HepG2 (cell line): Measurements from ENCODE around the gene GALNTL6. TPM values are rescaled to one million over a fixed set of nuclear protein-coding genes. Genes with fewer than 3 reads are reported as not detected.

ENCODE experiments used
- ATAC-seq: fragments of 200-7000 bp; cut with Tn5 transposase; 3 replicates; pipeline ENCODE4 v1.9.1; 2020; ENCODE audit warnings: mild to moderate bottlenecking, moderate library complexity
- BruUV-seq: library from RNA; stranded (reverse); fragments of 400-500 nt; replicated peaks from 2 replicates; lab custom pipeline; 2021; lab: Mats Ljungman, UMichigan
- CTCF ChIA-PET: fragments of 300-600 bp; formaldehyde crosslinking; extraction: SDS; loops from one replicate; lab custom pipeline; 2021; ENCODE audit warnings: low total read pairs, inconsistent platforms, low intra/inter-chr PET ratio; lab: Yijun Ruan, JAX
- POLR2A ChIA-PET: fragments of 350-600 bp; sonication (Branson Sonifier 250); formaldehyde crosslinking; loops from one replicate; lab custom pipeline; 2020; ENCODE audit warnings: antibody characterized with exemption, inconsistent platforms; lab: Yijun Ruan, JAX
- DNase-seq: peaks from one replicate; pipeline ENCODE4 v3.0.0-alpha.2; 2015; ENCODE audit warnings: low spot score
- FAIRE-seq: peaks from 3 replicates; lab custom pipeline; 2011; peaks lifted over from hg19 to GRCh38; lab: Jason Lieb, UNC
- H2AFZ ChIP-seq: one replicate; pipeline ENCODE4 v1.6.1; 2011; ENCODE audit warnings: low read length, inconsistent platforms
- H3K27ac ChIP-seq: fragments of 300-600 bp; 3 replicates; pipeline ENCODE4 v1.8.0; 2011; ENCODE audit warnings: mixed run types, mild to moderate bottlenecking, mixed read lengths, low read length, inconsistent platforms; ENCODE audit not compliant: insufficient read depth; ENCODE audit errors: extremely low read length
- H3K27me3 ChIP-seq, 2 experiments: fragments of 200-600 bp in 1 of 2; 2 replicates in 1 of 2; 3 replicates in 1 of 2; pipeline versions ENCODE4 v1.6.0 to v1.8.0; 2011; ENCODE audit warnings: low read length in 2 of 2, mild to moderate bottlenecking in 2 of 2, moderate library complexity in 2 of 2, inconsistent platforms in 1 of 2; ENCODE audit not compliant: insufficient read depth in 2 of 2, control insufficient read depth in 1 of 2
- H3K36me3 ChIP-seq, 2 experiments: fragments of 200-600 bp in 1 of 2; replicated peaks in 1 of 2; 2 replicates in 1 of 2; 3 replicates in 1 of 2; pipeline versions ENCODE4 v1.5.1 to v1.8.0; 2011; ENCODE audit warnings: low read length in 2 of 2, inconsistent platforms in 1 of 2; ENCODE audit not compliant: insufficient read depth in 2 of 2, control insufficient read depth in 1 of 2
- H3K4me1 ChIP-seq: 2 replicates; pipeline ENCODE4 v1.5.1; 2012; ENCODE audit warnings: low read length, inconsistent platforms; ENCODE audit not compliant: insufficient read depth
- H3K4me2 ChIP-seq: 2 replicates; pipeline ENCODE4 v1.6.0; 2011; ENCODE audit warnings: low read depth, low read length, inconsistent platforms
- H3K4me3 ChIP-seq, 3 experiments: fragments of 200-600 bp in 1 of 3; sonication (generic), shearing (Covaris generic) in 1 of 3; replicated peaks in 1 of 3; 2 replicates each; pipeline ENCODE4 v1.5.1; 2011 to 2016; ENCODE audit warnings: low read length in 3 of 3, inconsistent platforms in 2 of 3, low read depth in 2 of 3, mild to moderate bottlenecking in 2 of 3, control low read depth in 1 of 3, mixed read lengths in 1 of 3; ENCODE audit not compliant: insufficient read depth in 1 of 3
- H3K79me2 ChIP-seq: one replicate; pipeline ENCODE4 v1.6.1; 2011; ENCODE audit warnings: low read length, inconsistent platforms; ENCODE audit not compliant: insufficient read depth
- H3K9ac ChIP-seq: 2 replicates; pipeline ENCODE4 v1.6.0; 2011; ENCODE audit warnings: mild to moderate bottlenecking, low read depth, low read length, inconsistent platforms; ENCODE audit not compliant: insufficient read depth
- H3K9me3 ChIP-seq: 2 replicates; pipeline ENCODE4 v1.5.1; 2012; ENCODE audit warnings: mild to moderate bottlenecking, low read length
- H4K20me1 ChIP-seq: 2 replicates; pipeline ENCODE4 v1.6.0; 2011; ENCODE audit warnings: inconsistent platforms, mild to moderate bottlenecking, low read length, moderate library complexity; ENCODE audit not compliant: insufficient read depth
- FOXP1 ChIP-seq, 2 experiments: fragments of 450-650 bp in 1 of 2; IDR thresholded peaks; 2 replicates each; pipeline ENCODE4 v1.6.1; 2017 to 2018; ENCODE audit warnings: antibody characterized with exemption in 1 of 2
- GATAD1 ChIP-seq: IDR thresholded peaks from 2 replicates; pipeline ENCODE4 v1.6.1; 2016; ENCODE audit warnings: missing genetic modification reagents, missing compliant biosample characterization
- HBP1 ChIP-seq: IDR thresholded peaks from 2 replicates; pipeline ENCODE4 v1.6.1; 2016; ENCODE audit warnings: low read depth, control low read depth
- HNF4A ChIP-seq: sonication (generic); formaldehyde crosslinking; IDR thresholded peaks from 2 replicates; pipeline ENCODE4 v1.4.0; 2020; ENCODE audit warnings: missing genetic modification reagents
- MED13 ChIP-seq: sonication (generic); formaldehyde crosslinking; IDR thresholded peaks from 2 replicates; pipeline ENCODE4 v1.5.0; 2020; ENCODE audit warnings: missing genetic modification reagents
- PAXIP1 ChIP-seq: sonication (generic); formaldehyde crosslinking; conservative IDR thresholded peaks from 2 replicates; pipeline ENCODE4 v1.4.0; 2020; ENCODE audit warnings: mild to moderate bottlenecking, missing genetic modification reagents, moderate library complexity
- PPARG ChIP-seq: conservative IDR thresholded peaks from 2 replicates; pipeline ENCODE4 v1.6.1; 2016; ENCODE audit warnings: missing biosample characterization, missing genetic modification reagents
- RFX5 ChIP-seq: IDR thresholded peaks from 2 replicates; pipeline ENCODE4 v1.6.1; 2011; ENCODE audit warnings: low read depth, low read length, improper control_type of control experiment
- ZBTB1 ChIP-seq: sonication (generic); formaldehyde crosslinking; IDR thresholded peaks from 2 replicates; pipeline ENCODE4 v1.4.0; 2020; ENCODE audit warnings: missing genetic modification reagents, borderline replicate concordance
- ZBTB21 ChIP-seq: sonication (generic); formaldehyde crosslinking; IDR thresholded peaks from 2 replicates; pipeline ENCODE4 v1.4.0; 2020; ENCODE audit warnings: missing genetic modification reagents
- ZKSCAN5 ChIP-seq: sonication (generic); formaldehyde crosslinking; IDR thresholded peaks from 2 replicates; pipeline ENCODE4 v1.5.1; 2020; ENCODE audit warnings: mild to moderate bottlenecking, missing genetic modification reagents
- ZNF230 ChIP-seq: sonication (generic); formaldehyde crosslinking; IDR thresholded peaks from 2 replicates; pipeline ENCODE4 v1.4.0; 2020; ENCODE audit warnings: mild to moderate bottlenecking, missing genetic modification reagents
- ZNF552 ChIP-seq: sonication (generic); formaldehyde crosslinking; IDR thresholded peaks from 2 replicates; pipeline ENCODE4 v1.9.0; 2022; ENCODE audit warnings: missing genetic modification reagents, mild to moderate bottlenecking, borderline replicate concordance
- ZNF576 ChIP-seq: sonication (generic); formaldehyde crosslinking; IDR thresholded peaks from 2 replicates; pipeline ENCODE4 v1.4.0; 2020; ENCODE audit warnings: mild to moderate bottlenecking, missing genetic modification reagents
- ZNF800 ChIP-seq: sonication (generic); formaldehyde crosslinking; IDR thresholded peaks from 2 replicates; pipeline ENCODE4 v1.4.0; 2020; ENCODE audit warnings: missing genetic modification reagents
- ZZZ3 ChIP-seq: sonication (generic); formaldehyde crosslinking; IDR thresholded peaks from 2 replicates; pipeline ENCODE4 v1.4.0; 2020; ENCODE audit warnings: missing genetic modification reagents, mild to moderate bottlenecking, borderline replicate concordance
- WGBS: methylation state at CpG from one replicate; pipeline ENCODE4 v1.1.6; 2017; ENCODE audit warnings: low lambda C conversion rate; 5-methylcytosine and 5-hydroxymethylcytosine counted together
- in situ Hi-C: cut with HindIII; loops from 2 replicates; pipeline ENCODE4 v1.10.0; 2017; ENCODE audit warnings: low pct_unique_long_range_greater_than_20kb; ENCODE audit not compliant: extremely low pct_ligation_motif_present
- intact Hi-C: fragments of 100-400 bp; cut with micrococcal nuclease; formaldehyde crosslinking; loops from one replicate; pipeline ENCODE4 v1.10.0; 2022; ENCODE audit not compliant: unreplicated experiment
- polyA plus RNA-seq, 8 experiments: library from polyadenylated mRNA; depleted of rRNA in 3 of 8; stranded (reverse) in 7 of 8; unstranded in 1 of 8; fragments of >200 nt; fragmentation: Illumina TruSeq in 4 of 8; extraction: Trizol in 4 of 8; gene quantifications; 2 replicates each; pipeline versions ENCODE4 v1.2.1 to v1.2.3, GENCODE V29; 2011 to 2016; ENCODE audit warnings: low read depth in 4 of 8, missing spikeins in 1 of 8, mixed read lengths in 1 of 8; ENCODE audit not compliant: insufficient read depth in 1 of 8
- total RNA-seq, 5 experiments: library from RNA; depleted of rRNA; stranded (reverse); fragments of >200 nt; fragmentation: Illumina TruSeq; extraction: Trizol; gene quantifications; 2 replicates each; pipeline ENCODE4 v1.2.3, GENCODE V29; 2016; ENCODE audit warnings: low read depth in 1 of 5
- TF ChIP-seq, protein P1 (sequence below): sonication (generic); formaldehyde crosslinking; IDR thresholded peaks from 2 replicates; pipeline ENCODE4 v1.8.0; 2022; ENCODE audit warnings: missing genetic modification reagents, mild to moderate bottlenecking, moderate library complexity, borderline replicate concordance

The GALNTL6 gene
- total and polyA plus RNA-seq, 2 of the 13 experiments (the other 11 are each of a cell fraction or from before 2014, with no cell fraction given), result not detected

GRCh38 chr4:172095161-172095560 is 282.0 kb downstream of the GALNTL6 start:
- ChIA-PET CTCF (no interaction called here), POLR2A (no interaction called here)
- H3K36me3 ChIP-seq, result no peaks in the 10 kb centered on the region
- no TSS peak for BruUV-seq
- in situ Hi-C loops (no loop called here), intact Hi-C loops (no loop called here)
- H3K9me3 ChIP-seq, result no peaks in the 10 kb centered on the region
- DNase-seq (no peak), ATAC-seq (no peak), FAIRE-seq (no peak)
- no peak overlapping the region for H2AFZ ChIP-seq
- WGBS, result 30% methylated on average over 4 of the region's 4 CpGs
- no peaks in the 10 kb centered on the region for H4K20me1 ChIP-seq
- no peaks in the 10 kb centered on the region for H3K27me3 ChIP-seq
- no peak overlapping the region for H3K27ac ChIP-seq
- no peaks in the 10 kb centered on the region for H3K4me1 ChIP-seq
- no peak overlapping the region for H3K4me3 ChIP-seq
- H3K9ac ChIP-seq, result no peak overlapping the region
- no peak overlapping the region for H3K4me2 ChIP-seq
- H3K79me2 ChIP-seq, result no peaks in the 10 kb centered on the region
- TF ChIP-seq ZKSCAN5 (CRISPR knock-in tag), result no peak
- no peak for TF ChIP-seq FOXP1 (IDR thresholded peaks at IDR 0.05)
- TF ChIP-seq FOXP1 (CRISPR knock-in tag; IDR thresholded peaks at IDR 0.05), result no peak
- TF ChIP-seq PAXIP1 (CRISPR knock-in tag), result no peak
- no peak for TF ChIP-seq ZNF230 (CRISPR knock-in tag)
- TF ChIP-seq ZNF576 (CRISPR knock-in tag), result no peak
- no peak for TF ChIP-seq ZZZ3 (CRISPR knock-in tag)
- TF ChIP-seq ZNF800 (CRISPR knock-in tag), result no peak
- TF ChIP-seq ZNF552 (CRISPR knock-in tag), result no peak
- TF ChIP-seq, protein P1, sequence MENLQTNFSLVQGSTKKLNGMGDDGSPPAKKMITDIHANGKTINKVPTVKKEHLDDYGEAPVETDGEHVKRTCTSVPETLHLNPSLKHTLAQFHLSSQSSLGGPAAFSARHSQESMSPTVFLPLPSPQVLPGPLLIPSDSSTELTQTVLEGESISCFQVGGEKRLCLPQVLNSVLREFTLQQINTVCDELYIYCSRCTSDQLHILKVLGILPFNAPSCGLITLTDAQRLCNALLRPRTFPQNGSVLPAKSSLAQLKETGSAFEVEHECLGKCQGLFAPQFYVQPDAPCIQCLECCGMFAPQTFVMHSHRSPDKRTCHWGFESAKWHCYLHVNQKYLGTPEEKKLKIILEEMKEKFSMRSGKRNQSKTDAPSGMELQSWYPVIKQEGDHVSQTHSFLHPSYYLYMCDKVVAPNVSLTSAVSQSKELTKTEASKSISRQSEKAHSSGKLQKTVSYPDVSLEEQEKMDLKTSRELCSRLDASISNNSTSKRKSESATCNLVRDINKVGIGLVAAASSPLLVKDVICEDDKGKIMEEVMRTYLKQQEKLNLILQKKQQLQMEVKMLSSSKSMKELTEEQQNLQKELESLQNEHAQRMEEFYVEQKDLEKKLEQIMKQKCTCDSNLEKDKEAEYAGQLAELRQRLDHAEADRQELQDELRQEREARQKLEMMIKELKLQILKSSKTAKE, result no peak
- no peak for TF ChIP-seq ZBTB21 (CRISPR knock-in tag)
- TF ChIP-seq HBP1 (CRISPR knock-in tag), result no peak
- TF ChIP-seq RFX5, result no peak
- no peak for TF ChIP-seq HNF4A (CRISPR knock-in tag)
- TF ChIP-seq GATAD1 (CRISPR knock-in tag), result no peak
- no peak for TF ChIP-seq MED13
- no peak for TF ChIP-seq PPARG (CRISPR knock-in tag)
- no peak for TF ChIP-seq ZBTB1 (CRISPR knock-in tag)
